HepG2 (cell line): ENCODE measurements around the gene DCTN1. TPM values are rescaled to one million over a fixed set of nuclear protein-coding genes. Genes with fewer than 3 reads are reported as not detected.

Experiments used
- GTF2F1 ChIP-seq: fragments of 150-350 bp; IDR thresholded peaks from 2 replicates; pipeline ENCODE4 v1.6.1; 2014; ENCODE audit warnings: low read length
- MYC ChIP-seq: sonication (generic); formaldehyde crosslinking; IDR thresholded peaks from 2 replicates; pipeline ENCODE4 v1.9.0; 2021; ENCODE audit warnings: missing genetic modification reagents, borderline replicate concordance
- SMARCC2 ChIP-seq: fragments of 450-650 bp; IDR thresholded peaks from 2 replicates; pipeline ENCODE4 v1.6.1; 2017; ENCODE audit warnings: antibody characterized with exemption, mild to moderate bottlenecking
- TAF15 ChIP-seq: fragments of 200-400 bp; formaldehyde crosslinking; IDR thresholded peaks from one replicate; pipeline ENCODE4 v1.6.1; 2018; ENCODE audit warnings: mild to moderate bottlenecking, low read depth, low read length; ENCODE audit not compliant: poor library complexity, severe bottlenecking
- ZBTB1 ChIP-seq: sonication (generic); formaldehyde crosslinking; IDR thresholded peaks from 2 replicates; pipeline ENCODE4 v1.4.0; 2020; ENCODE audit warnings: missing genetic modification reagents, borderline replicate concordance
- ZFY ChIP-seq: sonication (generic); formaldehyde crosslinking; IDR thresholded peaks from 2 replicates; pipeline ENCODE4 v1.4.0; 2020; ENCODE audit warnings: missing genetic modification reagents
- ZKSCAN8 ChIP-seq: IDR thresholded peaks from 2 replicates; pipeline ENCODE4 v1.6.1; 2016; ENCODE audit warnings: borderline replicate concordance, missing genetic modification reagents, missing compliant biosample characterization
- ZNF331 ChIP-seq: sonication (generic); formaldehyde crosslinking; IDR thresholded peaks from 2 replicates; pipeline ENCODE4 v1.4.0; 2020; ENCODE audit warnings: missing genetic modification reagents
- ZNF343 ChIP-seq: sonication (generic); formaldehyde crosslinking; IDR thresholded peaks from 2 replicates; pipeline ENCODE4 v1.4.0; 2020; ENCODE audit warnings: mild to moderate bottlenecking, missing genetic modification reagents
- ZNF430 ChIP-seq: sonication (generic); formaldehyde crosslinking; IDR thresholded peaks from 2 replicates; pipeline ENCODE4 v1.9.0; 2021; ENCODE audit warnings: mild to moderate bottlenecking, missing genetic modification reagents
- ZNF558 ChIP-seq: sonication (generic); formaldehyde crosslinking; IDR thresholded peaks from 2 replicates; pipeline ENCODE4 v1.9.0; 2022; ENCODE audit warnings: mild to moderate bottlenecking, missing genetic modification reagents, borderline replicate concordance
- ZNF883 ChIP-seq: sonication (generic); formaldehyde crosslinking; IDR thresholded peaks from 2 replicates; pipeline ENCODE4 v1.5.1; 2020; ENCODE audit warnings: mild to moderate bottlenecking, missing genetic modification reagents; ENCODE audit errors: not compliant biosample characterization
- polyA plus RNA-seq, 8 experiments: library from polyadenylated mRNA; depleted of rRNA in 3 of 8; stranded (reverse) in 7 of 8; unstranded in 1 of 8; fragments of >200 nt; fragmentation: Illumina TruSeq in 4 of 8; extraction: Trizol in 4 of 8; gene quantifications; 2 replicates each; pipeline versions ENCODE4 v1.2.1 to v1.2.3, GENCODE V29; 2011 to 2016; ENCODE audit warnings: low read depth in 4 of 8, missing spikeins in 1 of 8, mixed read lengths in 1 of 8; ENCODE audit not compliant: insufficient read depth in 1 of 8
- total RNA-seq, 5 experiments: library from RNA; depleted of rRNA; stranded (reverse); fragments of >200 nt; fragmentation: Illumina TruSeq; extraction: Trizol; gene quantifications; 2 replicates each; pipeline ENCODE4 v1.2.3, GENCODE V29; 2016; ENCODE audit warnings: low read depth in 1 of 5
- TF ChIP-seq, protein P1 (sequence below): sonication (generic); formaldehyde crosslinking; IDR thresholded peaks from 2 replicates; pipeline ENCODE4 v1.8.0; 2022; ENCODE audit warnings: mild to moderate bottlenecking, missing genetic modification reagents, borderline replicate concordance
- TF ChIP-seq, protein P2 (sequence below): sonication (generic); formaldehyde crosslinking; IDR thresholded peaks from 2 replicates; pipeline ENCODE4 v1.8.0; 2022; ENCODE audit warnings: low read depth, missing genetic modification reagents
- TF ChIP-seq, protein P3 (sequence below): sonication (generic); formaldehyde crosslinking; IDR thresholded peaks from 2 replicates; pipeline ENCODE4 v1.5.0; 2020; ENCODE audit warnings: mild to moderate bottlenecking, missing genetic modification reagents, borderline replicate concordance
- TF ChIP-seq, protein P4 (sequence below): sonication (generic); formaldehyde crosslinking; conservative IDR thresholded peaks from 2 replicates; pipeline ENCODE4 v1.8.0; 2022; ENCODE audit warnings: mild to moderate bottlenecking, moderate library complexity, missing genetic modification reagents
- TF ChIP-seq, protein P5 (sequence below): sonication (generic); formaldehyde crosslinking; IDR thresholded peaks from 2 replicates; pipeline ENCODE4 v1.5.0; 2020; ENCODE audit warnings: missing genetic modification reagents, mild to moderate bottlenecking, borderline replicate concordance
- TF ChIP-seq, protein P6 (sequence below), 2 experiments: fragments of 450-650 bp in 1 of 2; sonication (generic) in 1 of 2; formaldehyde crosslinking; IDR thresholded peaks; 2 replicates each; pipeline versions ENCODE4 v1.5.0 to v1.8.0; 2020 to 2022; ENCODE audit warnings: mild to moderate bottlenecking in 1 of 2, missing genetic modification reagents in 1 of 2

Gene DCTN1
- total and polyA plus RNA-seq, 2 of the 13 experiments (the other 11 are each of a cell fraction or from before 2014, with no cell fraction given) = 73.2 to 122 TPM

DNA sequence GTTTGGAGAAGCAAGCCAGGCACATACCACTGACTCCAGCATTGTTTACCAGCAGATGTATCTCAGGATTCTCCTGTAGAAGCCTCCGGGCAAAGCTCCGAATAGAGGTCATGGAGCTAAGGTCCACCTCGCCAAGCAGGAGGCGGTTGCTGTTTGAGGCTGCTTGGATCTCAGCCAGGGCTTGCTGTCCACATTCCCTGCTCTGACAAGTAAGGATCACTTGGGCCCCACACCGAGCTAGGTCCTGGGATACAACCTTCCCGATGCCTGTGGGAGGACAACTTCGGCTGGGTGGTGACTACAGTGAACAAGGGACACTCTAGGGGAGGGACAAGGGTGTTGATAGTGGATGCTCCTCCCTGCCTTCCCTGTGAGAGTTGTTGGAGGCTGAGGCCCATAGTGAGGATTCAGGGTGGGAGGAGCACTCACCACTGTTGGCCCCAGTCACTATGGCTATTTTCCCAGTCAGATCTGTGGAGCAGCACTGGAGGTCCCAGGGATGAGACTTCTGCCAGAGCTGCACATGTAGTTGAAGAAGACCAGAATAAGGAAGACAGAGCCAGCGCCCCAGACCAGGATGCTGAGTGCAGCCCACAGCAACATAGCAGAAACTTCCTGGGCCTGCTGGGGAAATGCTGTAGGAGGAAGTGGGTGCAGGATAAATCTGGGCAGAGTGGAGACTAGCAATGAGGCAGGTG is 33.0 kb upstream of the DCTN1 start (continued):
- no peak for TF ChIP-seq SMARCC2
- TF ChIP-seq ZNF331 (CRISPR knock-in tag) = no peak; the same call in 1 of the 2 replicates
- TF ChIP-seq TAF15 = no peak
- no peak for TF ChIP-seq ZNF343 (CRISPR knock-in tag)
- TF ChIP-seq ZNF558 = no peak
- TF ChIP-seq, protein P1, sequence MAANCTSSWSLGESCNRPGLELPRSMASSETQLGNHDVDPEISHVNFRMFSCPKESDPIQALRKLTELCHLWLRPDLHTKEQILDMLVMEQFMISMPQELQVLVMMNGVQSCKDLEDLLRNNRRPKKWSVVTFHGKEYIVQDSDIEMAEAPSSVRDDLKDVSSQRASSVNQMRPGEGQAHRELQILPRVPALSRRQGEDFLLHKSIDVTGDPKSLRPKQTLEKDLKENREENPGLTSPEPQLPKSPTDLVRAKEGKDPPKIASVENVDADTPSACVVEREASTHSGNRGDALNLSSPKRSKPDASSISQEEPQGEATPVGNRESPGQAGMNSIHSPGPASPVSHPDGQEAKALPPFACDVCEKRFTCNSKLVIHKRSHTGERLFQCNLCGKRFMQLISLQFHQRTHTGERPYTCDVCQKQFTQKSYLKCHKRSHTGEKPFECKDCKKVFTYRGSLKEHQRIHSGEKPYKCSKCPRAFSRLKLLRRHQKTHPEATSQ (CRISPR knock-in tag) = no peak
- no peak for TF ChIP-seq GTF2F1
- TF ChIP-seq ZFY (CRISPR knock-in tag) = no peak
- TF ChIP-seq, protein P2, sequence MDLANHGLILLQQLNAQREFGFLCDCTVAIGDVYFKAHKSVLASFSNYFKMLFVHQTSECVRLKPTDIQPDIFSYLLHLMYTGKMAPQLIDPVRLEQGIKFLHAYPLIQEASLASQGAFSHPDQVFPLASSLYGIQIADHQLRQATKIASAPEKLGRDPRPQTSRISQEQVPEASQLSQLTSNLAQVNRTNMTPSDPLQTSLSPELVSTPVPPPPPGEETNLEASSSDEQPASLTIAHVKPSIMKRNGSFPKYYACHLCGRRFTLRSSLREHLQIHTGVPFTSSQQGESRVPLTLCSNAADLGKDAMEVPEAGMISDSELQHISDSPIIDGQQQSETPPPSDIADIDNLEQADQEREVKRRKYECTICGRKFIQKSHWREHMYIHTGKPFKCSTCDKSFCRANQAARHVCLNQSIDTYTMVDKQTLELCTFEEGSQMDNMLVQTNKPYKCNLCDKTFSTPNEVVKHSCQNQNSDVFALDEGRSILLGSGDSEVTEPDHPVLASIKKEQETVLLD = no peak
- peak; percentile 59 for TF ChIP-seq ZNF883 (CRISPR knock-in tag)
- TF ChIP-seq, protein P3, sequence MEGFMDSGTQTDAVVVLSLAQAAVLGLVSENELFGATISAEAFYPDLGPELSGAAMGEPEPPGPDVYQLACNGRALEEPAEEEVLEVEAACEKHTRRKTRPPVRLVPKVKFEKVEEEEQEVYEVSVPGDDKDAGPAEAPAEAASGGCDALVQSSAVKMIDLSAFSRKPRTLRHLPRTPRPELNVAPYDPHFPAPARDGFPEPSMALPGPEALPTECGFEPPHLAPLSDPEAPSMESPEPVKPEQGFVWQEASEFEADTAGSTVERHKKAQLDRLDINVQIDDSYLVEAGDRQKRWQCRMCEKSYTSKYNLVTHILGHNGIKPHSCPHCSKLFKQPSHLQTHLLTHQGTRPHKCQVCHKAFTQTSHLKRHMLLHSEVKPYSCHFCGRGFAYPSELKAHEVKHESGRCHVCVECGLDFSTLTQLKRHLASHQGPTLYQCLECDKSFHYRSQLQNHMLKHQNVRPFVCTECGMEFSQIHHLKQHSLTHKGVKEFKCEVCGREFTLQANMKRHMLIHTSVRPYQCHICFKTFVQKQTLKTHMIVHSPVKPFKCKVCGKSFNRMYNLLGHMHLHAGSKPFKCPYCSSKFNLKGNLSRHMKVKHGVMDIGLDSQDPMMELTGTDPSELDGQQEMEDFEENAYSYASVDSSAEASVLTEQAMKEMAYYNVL (CRISPR knock-in tag) = 0 out of 2 replicates have a peak, but pooled peaks have one; percentile 37
- no peak for TF ChIP-seq ZKSCAN8 (CRISPR knock-in tag)
- no peak for TF ChIP-seq ZBTB1 (CRISPR knock-in tag)
- TF ChIP-seq, protein P4, sequence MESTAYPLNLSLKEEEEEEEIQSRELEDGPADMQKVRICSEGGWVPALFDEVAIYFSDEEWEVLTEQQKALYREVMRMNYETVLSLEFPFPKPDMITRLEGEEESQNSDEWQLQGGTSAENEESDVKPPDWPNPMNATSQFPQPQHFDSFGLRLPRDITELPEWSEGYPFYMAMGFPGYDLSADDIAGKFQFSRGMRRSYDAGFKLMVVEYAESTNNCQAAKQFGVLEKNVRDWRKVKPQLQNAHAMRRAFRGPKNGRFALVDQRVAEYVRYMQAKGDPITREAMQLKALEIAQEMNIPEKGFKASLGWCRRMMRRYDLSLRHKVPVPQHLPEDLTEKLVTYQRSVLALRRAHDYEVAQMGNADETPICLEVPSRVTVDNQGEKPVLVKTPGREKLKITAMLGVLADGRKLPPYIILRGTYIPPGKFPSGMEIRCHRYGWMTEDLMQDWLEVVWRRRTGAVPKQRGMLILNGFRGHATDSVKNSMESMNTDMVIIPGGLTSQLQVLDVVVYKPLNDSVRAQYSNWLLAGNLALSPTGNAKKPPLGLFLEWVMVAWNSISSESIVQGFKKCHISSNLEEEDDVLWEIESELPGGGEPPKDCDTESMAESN (CRISPR knock-in tag) = no peak; the same call in 1 of the 2 replicates
- TF ChIP-seq, protein P5, sequence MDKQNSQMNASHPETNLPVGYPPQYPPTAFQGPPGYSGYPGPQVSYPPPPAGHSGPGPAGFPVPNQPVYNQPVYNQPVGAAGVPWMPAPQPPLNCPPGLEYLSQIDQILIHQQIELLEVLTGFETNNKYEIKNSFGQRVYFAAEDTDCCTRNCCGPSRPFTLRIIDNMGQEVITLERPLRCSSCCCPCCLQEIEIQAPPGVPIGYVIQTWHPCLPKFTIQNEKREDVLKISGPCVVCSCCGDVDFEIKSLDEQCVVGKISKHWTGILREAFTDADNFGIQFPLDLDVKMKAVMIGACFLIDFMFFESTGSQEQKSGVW (CRISPR knock-in tag) = no peak
- TF ChIP-seq, protein P6, sequence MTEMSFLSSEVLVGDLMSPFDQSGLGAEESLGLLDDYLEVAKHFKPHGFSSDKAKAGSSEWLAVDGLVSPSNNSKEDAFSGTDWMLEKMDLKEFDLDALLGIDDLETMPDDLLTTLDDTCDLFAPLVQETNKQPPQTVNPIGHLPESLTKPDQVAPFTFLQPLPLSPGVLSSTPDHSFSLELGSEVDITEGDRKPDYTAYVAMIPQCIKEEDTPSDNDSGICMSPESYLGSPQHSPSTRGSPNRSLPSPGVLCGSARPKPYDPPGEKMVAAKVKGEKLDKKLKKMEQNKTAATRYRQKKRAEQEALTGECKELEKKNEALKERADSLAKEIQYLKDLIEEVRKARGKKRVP (CRISPR knock-in tag; IDR thresholded peaks at IDR 0.05) = no peak
- peak; percentile 72; the same call in 1 of the 2 replicates for TF ChIP-seq ZNF430 (CRISPR knock-in tag)
- peak; percentile 24; the same call in 1 of the 2 replicates for TF ChIP-seq MYC (CRISPR knock-in tag)
